Stimulated activated CD8-positive, alpha-beta memory T cell treated with anti-CD3 and anti-CD28 coated beads, Interleukin-15, amount 100 ng/mL, for 1 hour (primary cell): ENCODE results near the gene NCR3LG1.
"Not testable (repeated sequence)": the region's sequence is repeated elsewhere in the genome, so short reads cannot be mapped to it uniquely, and the experiment has no call there.

Source experiments
- DNase-seq: peaks from one replicate; pipeline ENCODE4 v3.0.0-alpha.2; 2020; ENCODE audit warnings: low read depth

The NCR3LG1 gene

GRCh38 chr11:17411418-17411817 lies 59.8 kb downstream of the NCR3LG1 start:
- DNase-seq: no peak

GRCh38 chr11:17412488-17413180 lies 61.0 kb downstream of the NCR3LG1 start:
- DNase-seq: no peak

GRCh38 chr11:17413414-17414316 lies 62.1 kb downstream of the NCR3LG1 start:
- DNase-seq: no peak

- no peak for DNase-seq
These were observed 62.7 kb downstream of the NCR3LG1 start for GRCh38 chr11:17414317-17414737.

- DNase-seq: no peak
These were observed 63.4 kb downstream of the NCR3LG1 start for GRCh38 chr11:17414992-17415391.

- DNase-seq: no peak
These were observed 64.0 kb downstream of the NCR3LG1 start for GRCh38 chr11:17415523-17416104.

- no peak for DNase-seq
These were observed 64.9 kb downstream of the NCR3LG1 start for GRCh38 chr11:17416492-17416891.

- DNase-seq: no peak
These were observed 67.0 kb downstream of the NCR3LG1 start for GRCh38 chr11:17418444-17419081.

GRCh38 chr11:17421781-17422180 lies 70.2 kb downstream of the NCR3LG1 start:
- no peak for DNase-seq

- no peak for DNase-seq
These were observed 72.1 kb downstream of the NCR3LG1 start for GRCh38 chr11:17423533-17424310.

GRCh38 chr11:17426233-17426632 lies 74.6 kb downstream of the NCR3LG1 start:
- DNase-seq: not testable (repeated sequence)
